NCI-H1417 treated with DMSO at 0.1 percent for 48 hours (cell line): ENCODE results near the gene HIVEP3.

Source experiments
- DNase-seq: peaks from one replicate; lab custom pipeline; 2025; lab: John Stamatoyannopoulos, UW

The HIVEP3 gene

GRCh38 chr1:41515778-41516167 lies 402.9 kb downstream of the HIVEP3 start:
- no peak for DNase-seq

GRCh38 chr1:41515131-41515678 lies 403.5 kb downstream of the HIVEP3 start:
- DNase-seq: no peak

GRCh38 chr1:41514381-41514780 lies 404.3 kb downstream of the HIVEP3 start:
- DNase-seq: no peak

GRCh38 chr1:41513383-41513735 lies 405.4 kb downstream of the HIVEP3 start:
- no peak for DNase-seq

GRCh38 chr1:41512701-41513382 lies 405.9 kb downstream of the HIVEP3 start:
- no peak for DNase-seq

GRCh38 chr1:41511239-41511540 lies 407.5 kb downstream of the HIVEP3 start:
- DNase-seq: no peak

- no peak for DNase-seq
These were observed 408.0 kb downstream of the HIVEP3 start for GRCh38 chr1:41510531-41511238.

- no peak for DNase-seq
These were observed 409.5 kb downstream of the HIVEP3 start for GRCh38 chr1:41509270-41509671.

- DNase-seq: no peak
These were observed 410.4 kb downstream of the HIVEP3 start for GRCh38 chr1:41508290-41508689.

- no peak for DNase-seq
These were observed 410.9 kb downstream of the HIVEP3 start for GRCh38 chr1:41507836-41508235.

- no peak for DNase-seq
These were observed 411.5 kb downstream of the HIVEP3 start for GRCh38 chr1:41507110-41507720.

- no peak for DNase-seq
These were observed 414.3 kb downstream of the HIVEP3 start for GRCh38 chr1:41504114-41505035.

GRCh38 chr1:41503538-41504113 lies 415.1 kb downstream of the HIVEP3 start:
- no peak for DNase-seq

- no peak for DNase-seq
These were observed 415.8 kb downstream of the HIVEP3 start for GRCh38 chr1:41502912-41503311.

GRCh38 chr1:41501581-41501980 lies 417.1 kb downstream of the HIVEP3 start:
- no peak for DNase-seq

- no peak for DNase-seq
These were observed 417.8 kb downstream of the HIVEP3 start for GRCh38 chr1:41500781-41501518.

- no peak for DNase-seq
These were observed 418.3 kb downstream of the HIVEP3 start for GRCh38 chr1:41500378-41500777.

- no peak for DNase-seq
These were observed 419.1 kb downstream of the HIVEP3 start for GRCh38 chr1:41499591-41499990.

- DNase-seq: no peak
These were observed 419.9 kb downstream of the HIVEP3 start for GRCh38 chr1:41498804-41499203.

- DNase-seq: no peak
These were observed 420.3 kb downstream of the HIVEP3 start for GRCh38 chr1:41498391-41498790.

- DNase-seq: no peak
These were observed 421.2 kb downstream of the HIVEP3 start for GRCh38 chr1:41497461-41498030.
